Neural progenitor cell (in vitro differentiated cells): ENCODE measurements around the gene THSD4. TPM values are rescaled to one million over a fixed set of nuclear protein-coding genes. Genes with fewer than 3 reads are reported as not detected.

Source experiments
- DNase-seq: peaks from one replicate; pipeline ENCODE4 v3.0.0-alpha.2; 2016; ENCODE audit warnings: low spot score
- H2AFZ ChIP-seq: fragments of 200-600 bp; sonication (generic); replicated peaks from 2 replicates; pipeline ENCODE4 v1.6.1; 2016; ENCODE audit warnings: antibody characterized with exemption
- H3F3A ChIP-seq: fragments of 200-600 bp; sonication (generic); 2 replicates; pipeline ENCODE4 v1.6.1; 2016; ENCODE audit warnings: antibody characterized with exemption, low read depth
- H3K27ac ChIP-seq: fragments of 200-600 bp; sonication (generic); 2 replicates; pipeline ENCODE4 v1.5.1; 2016; ENCODE audit warnings: mild to moderate bottlenecking
- H3K27me3 ChIP-seq: fragments of 200-600 bp; sonication (generic); 2 replicates; pipeline ENCODE4 v1.6.1; 2016; ENCODE audit warnings: mild to moderate bottlenecking, moderate library complexity
- H3K36me3 ChIP-seq: fragments of 200-600 bp; sonication (generic); 2 replicates; pipeline ENCODE4 v1.5.1; 2016
- H3K4me1 ChIP-seq: fragments of 200-600 bp; sonication (generic); 2 replicates; pipeline ENCODE4 v1.6.1; 2016; ENCODE audit warnings: mixed run types
- H3K4me2 ChIP-seq: fragments of 200-600 bp; sonication (generic); 2 replicates; pipeline ENCODE4 v1.6.1; 2016
- H3K4me3 ChIP-seq: fragments of 200-600 bp; sonication (generic); 2 replicates; pipeline ENCODE4 v1.5.1; 2016
- H3K79me2 ChIP-seq: fragments of 200-600 bp; sonication (generic); 2 replicates; pipeline ENCODE4 v1.6.1; 2016; ENCODE audit warnings: low read depth
- H3K9ac ChIP-seq: fragments of 200-600 bp; sonication (generic); 2 replicates; pipeline ENCODE4 v1.6.1; 2016
- H3K9me3 ChIP-seq: fragments of 200-600 bp; sonication (generic); 2 replicates; pipeline ENCODE4 v1.5.1; 2016; ENCODE audit warnings: low read depth
- H4K20me1 ChIP-seq: fragments of 200-600 bp; sonication (generic); 2 replicates; pipeline ENCODE4 v1.6.1; 2016; ENCODE audit warnings: low read depth
- H3K27ac Mint-ChIP-seq: 3 replicates; pipeline ENCODE4 v1.8.0; 2021; ENCODE audit warnings: mixed read lengths
- H3K27me3 Mint-ChIP-seq: 2 replicates; pipeline ENCODE4 v1.8.0; 2022; ENCODE audit warnings: low read depth, mild to moderate bottlenecking, inconsistent platforms, moderate library complexity, mixed read lengths; ENCODE audit not compliant: insufficient read depth
- H3K36me3 Mint-ChIP-seq: 3 replicates; pipeline ENCODE4 v1.8.0; 2021; ENCODE audit warnings: mixed read lengths
- H3K4me1 Mint-ChIP-seq: 3 replicates; pipeline ENCODE4 v1.8.0; 2021; ENCODE audit warnings: mixed read lengths
- H3K4me3 Mint-ChIP-seq: 3 replicates; pipeline ENCODE4 v1.8.0; 2021; ENCODE audit warnings: mild to moderate bottlenecking, moderate library complexity, mixed read lengths
- H3K9me3 Mint-ChIP-seq: 3 replicates; pipeline ENCODE4 v1.8.0; 2020; ENCODE audit warnings: mixed read lengths
- EZH2 ChIP-seq: fragments of 200-600 bp; sonication (generic); IDR thresholded peaks from 2 replicates; pipeline ENCODE4 v1.6.1; 2017; ENCODE audit warnings: antibody characterized with exemption, mild to moderate bottlenecking, moderate library complexity
- EZH2phosphoT487 ChIP-seq: fragments of 200-600 bp; sonication (generic); IDR thresholded peaks from 2 replicates; pipeline ENCODE4 v1.6.1; 2017; ENCODE audit warnings: antibody characterized with exemption
- total RNA-seq: library from RNA; depleted of rRNA; stranded (reverse); fragments of >200 nt; gene quantifications from 2 replicates; pipeline ENCODE4 v1.2.3, GENCODE V29; 2015; ENCODE audit warnings: low replicate concordance
- TF ChIP-seq, protein P1 (sequence below): fragments of 200-600 bp; sonication (generic); IDR thresholded peaks from 2 replicates; pipeline ENCODE4 v1.5.1; 2017; ENCODE audit warnings: antibody characterized with exemption, mild to moderate bottlenecking

THSD4 gene
- total RNA-seq, 1 donor from 2014 or later = 2.4 TPM

DNA sequence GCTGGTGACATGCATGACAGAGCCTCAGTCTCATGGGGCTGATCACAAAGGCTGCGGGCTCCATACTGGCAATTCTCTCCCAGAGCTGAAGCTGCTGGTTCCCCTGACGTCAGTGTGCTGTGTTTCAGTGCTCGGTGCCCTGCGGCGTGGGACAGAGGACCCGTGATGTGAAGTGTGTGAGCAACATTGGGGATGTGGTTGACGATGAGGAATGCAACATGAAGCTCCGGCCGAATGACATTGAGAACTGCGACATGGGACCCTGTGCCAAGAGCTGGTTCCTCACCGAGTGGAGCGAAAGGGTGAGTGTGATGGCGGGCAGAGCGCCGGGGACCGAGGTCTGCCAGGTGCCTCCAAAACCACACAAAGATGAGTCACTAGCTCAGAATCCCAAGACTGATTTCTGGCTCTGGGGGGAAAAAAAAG is 633.0 kb downstream of the THSD4 start:
- H3K27me3 Mint-ChIP-seq = peaks cover 4% of the 10 kb centered on the region
- no peaks in the 10 kb centered on the region for H3K9me3 Mint-ChIP-seq
- Histone ChIP-seq H3K4me3 (no peak overlapping the region), H4K20me1 (no peaks in the 10 kb centered on the region), H3K27ac (no peak overlapping the region), H3F3A (no peaks in the 10 kb centered on the region), H3K4me2 (no peak overlapping the region), H3K79me2 (no peaks in the 10 kb centered on the region), H3K9ac (no peak overlapping the region), H3K36me3 (no peaks in the 10 kb centered on the region), H3K9me3 (no peaks in the 10 kb centered on the region), H2AFZ (no peak overlapping the region), H3K4me1 (no peaks in the 10 kb centered on the region), H3K27me3 (no peaks in the 10 kb centered on the region)
- TF ChIP-seq, protein P1, sequence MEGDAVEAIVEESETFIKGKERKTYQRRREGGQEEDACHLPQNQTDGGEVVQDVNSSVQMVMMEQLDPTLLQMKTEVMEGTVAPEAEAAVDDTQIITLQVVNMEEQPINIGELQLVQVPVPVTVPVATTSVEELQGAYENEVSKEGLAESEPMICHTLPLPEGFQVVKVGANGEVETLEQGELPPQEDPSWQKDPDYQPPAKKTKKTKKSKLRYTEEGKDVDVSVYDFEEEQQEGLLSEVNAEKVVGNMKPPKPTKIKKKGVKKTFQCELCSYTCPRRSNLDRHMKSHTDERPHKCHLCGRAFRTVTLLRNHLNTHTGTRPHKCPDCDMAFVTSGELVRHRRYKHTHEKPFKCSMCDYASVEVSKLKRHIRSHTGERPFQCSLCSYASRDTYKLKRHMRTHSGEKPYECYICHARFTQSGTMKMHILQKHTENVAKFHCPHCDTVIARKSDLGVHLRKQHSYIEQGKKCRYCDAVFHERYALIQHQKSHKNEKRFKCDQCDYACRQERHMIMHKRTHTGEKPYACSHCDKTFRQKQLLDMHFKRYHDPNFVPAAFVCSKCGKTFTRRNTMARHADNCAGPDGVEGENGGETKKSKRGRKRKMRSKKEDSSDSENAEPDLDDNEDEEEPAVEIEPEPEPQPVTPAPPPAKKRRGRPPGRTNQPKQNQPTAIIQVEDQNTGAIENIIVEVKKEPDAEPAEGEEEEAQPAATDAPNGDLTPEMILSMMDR = no peak
- TF ChIP-seq EZH2phosphoT487 (no peak), EZH2 (no peak)
- no peak overlapping the region for H3K4me3 Mint-ChIP-seq
- H3K36me3 Mint-ChIP-seq = peaks cover 2% of the 10 kb centered on the region
- no peak overlapping the region for H3K27ac Mint-ChIP-seq
- peaks cover 4% of the 10 kb centered on the region for H3K4me1 Mint-ChIP-seq
- no peak for DNase-seq

- Histone ChIP-seq H3F3A (no peaks in the 10 kb centered on the region), H3K4me3 (no peak overlapping the region), H3K27me3 (no peaks in the 10 kb centered on the region), H3K4me2 (no peak overlapping the region), H3K9me3 (no peaks in the 10 kb centered on the region), H4K20me1 (no peaks in the 10 kb centered on the region), H2AFZ (no peak overlapping the region), H3K9ac (no peak overlapping the region), H3K36me3 (no peaks in the 10 kb centered on the region), H3K79me2 (no peaks in the 10 kb centered on the region), H3K4me1 (no peaks in the 10 kb centered on the region), H3K27ac (no peak overlapping the region)
- no peak for TF ChIP-seq EZH2
- TF ChIP-seq EZH2phosphoT487 = no peak
- TF ChIP-seq, protein P1 = no peak
- no peak overlapping the region for H3K27ac Mint-ChIP-seq
- H3K27me3 Mint-ChIP-seq = peaks cover 4% of the 10 kb centered on the region
- H3K4me3 Mint-ChIP-seq = no peak overlapping the region
- no peaks in the 10 kb centered on the region for H3K9me3 Mint-ChIP-seq
- DNase-seq = no peak
- H3K36me3 Mint-ChIP-seq = peaks cover 2% of the 10 kb centered on the region
- H3K4me1 Mint-ChIP-seq = peaks cover 2% of the 10 kb centered on the region
Observed at GRCh38 chr15:71749500-71749899, 634.2 kb downstream of the THSD4 start.

- H3K36me3 Mint-ChIP-seq = peaks cover 2% of the 10 kb centered on the region
- H3K27ac Mint-ChIP-seq = no peak overlapping the region
- TF ChIP-seq EZH2 (no peak), EZH2phosphoT487 (no peak)
- TF ChIP-seq, protein P1 = no peak
- H3K4me1 Mint-ChIP-seq = peaks cover 2% of the 10 kb centered on the region
- Histone ChIP-seq H3K9me3 (no peaks in the 10 kb centered on the region), H3K27me3 (no peaks in the 10 kb centered on the region), H3K4me2 (no peak overlapping the region), H2AFZ (no peak overlapping the region), H4K20me1 (no peaks in the 10 kb centered on the region), H3K4me1 (no peaks in the 10 kb centered on the region), H3K27ac (no peak overlapping the region), H3K79me2 (no peaks in the 10 kb centered on the region), H3F3A (no peaks in the 10 kb centered on the region), H3K9ac (no peak overlapping the region), H3K36me3 (no peaks in the 10 kb centered on the region), H3K4me3 (no peak overlapping the region)
- H3K9me3 Mint-ChIP-seq = peaks cover 3% of the 10 kb centered on the region
- no peak overlapping the region for H3K4me3 Mint-ChIP-seq
- DNase-seq = no peak
- peaks cover 4% of the 10 kb centered on the region for H3K27me3 Mint-ChIP-seq
Observed at GRCh38 chr15:71752128-71752527, 636.9 kb downstream of the THSD4 start.
